Gastrocnemius medialis (tissue), 4 donors: Measurements from ENCODE around the gene INPP4B.

ENCODE experiments used
- CTCF ChIP-seq, 5 experiments: fragments of 450-650 bp in 3 of 5; fragments of 200-600 bp in 2 of 5; sonication (generic) in 2 of 5; IDR thresholded peaks in 4 of 5; conservative IDR thresholded peaks in 1 of 5; 1 replicate in 4 of 5; 2 replicates in 1 of 5; pipeline ENCODE4 v1.5.1; 2016 to 2019; ENCODE audit warnings: antibody characterized with exemption in 5 of 5, mild to moderate bottlenecking in 3 of 5, moderate library complexity in 3 of 5
- POLR2A ChIP-seq, 2 donors: fragments of 450-650 bp; IDR thresholded peaks; one replicate each; pipeline ENCODE4 v1.6.1; 2017; ENCODE audit warnings: antibody characterized with exemption in 2 of 2, mild to moderate bottlenecking in 2 of 2, moderate library complexity in 2 of 2

- TF ChIP-seq CTCF (IDR thresholded peaks at IDR 0.05 in 4 of 5, conservative IDR thresholded peaks at IDR 0.05 in 1 of 5) (no peak), POLR2A (IDR thresholded peaks at IDR 0.05) (no peak)
These were observed 35.2 kb upstream of the INPP4B start for GRCh38 chr4:142881331-142881730.
